GM18520 (cell line): Measurements from ENCODE around the gene CD320.
"Not testable (repeated sequence)": the region's sequence is repeated elsewhere in the genome, so short reads cannot be mapped to it uniquely, and the experiment has no call there.

Experiments
- ATAC-seq: cut with Tn5 transposase; IDR thresholded peaks from one replicate; pipeline ENCODE4 v1.9.1; 2021; ENCODE audit not compliant: unreplicated experiment

Gene CD320

DNA sequence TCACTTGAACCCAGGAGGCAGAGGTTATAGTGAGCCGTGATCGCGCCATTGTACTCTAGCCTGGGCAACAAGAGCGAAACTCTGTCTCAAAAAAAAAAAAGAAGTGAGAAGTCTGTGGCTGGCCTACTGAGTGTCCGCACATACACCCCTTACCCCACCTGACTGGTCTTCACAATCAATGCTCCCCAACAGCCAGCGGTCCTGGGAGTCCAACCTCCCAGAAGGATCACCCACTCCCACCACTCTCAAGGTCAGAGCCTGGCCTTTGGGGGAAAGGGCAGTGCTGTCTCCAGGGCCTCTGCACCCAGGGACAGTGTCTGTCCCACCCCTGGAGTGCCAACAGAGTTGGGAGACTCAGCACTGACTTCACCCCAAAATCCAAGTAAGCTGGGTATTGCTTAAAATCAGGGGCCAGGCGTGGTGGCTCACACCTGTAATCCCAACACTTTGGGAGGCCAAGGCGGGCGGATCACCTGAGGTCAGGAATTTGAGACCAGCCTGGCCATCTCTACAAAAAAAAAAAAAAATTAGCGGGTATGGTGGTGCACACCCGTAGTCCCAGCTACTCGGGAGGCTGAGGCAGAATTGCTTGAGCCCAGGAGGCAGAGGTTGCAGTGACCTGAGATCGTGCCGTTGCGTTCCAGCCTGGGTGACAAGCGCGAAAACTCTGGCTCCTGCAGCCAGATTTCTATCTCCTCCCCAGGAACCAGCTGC lies 2.3 kb upstream of the CD320 start:
- no peak for ATAC-seq

DNA sequence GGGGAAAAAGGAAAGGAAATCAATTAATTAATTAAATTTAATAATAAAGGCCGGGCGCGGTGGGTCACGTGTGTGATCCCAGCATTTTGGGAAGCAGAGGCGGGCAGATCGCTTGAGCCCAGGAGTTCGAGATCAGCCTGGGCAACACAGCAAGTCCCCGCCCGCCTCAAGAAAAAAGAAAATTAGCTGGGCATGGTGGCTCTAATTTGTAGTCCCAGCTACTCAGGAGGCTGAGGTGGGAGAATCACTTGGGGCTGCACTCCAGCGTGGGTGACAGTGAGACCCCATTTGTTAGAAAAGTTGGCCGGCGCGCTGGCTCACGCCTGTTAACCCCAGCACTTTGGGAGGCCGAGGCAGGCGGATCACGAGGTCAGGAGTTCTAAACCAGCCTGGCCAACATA lies 733 bp upstream of the CD320 start:
- no peak for ATAC-seq

DNA sequence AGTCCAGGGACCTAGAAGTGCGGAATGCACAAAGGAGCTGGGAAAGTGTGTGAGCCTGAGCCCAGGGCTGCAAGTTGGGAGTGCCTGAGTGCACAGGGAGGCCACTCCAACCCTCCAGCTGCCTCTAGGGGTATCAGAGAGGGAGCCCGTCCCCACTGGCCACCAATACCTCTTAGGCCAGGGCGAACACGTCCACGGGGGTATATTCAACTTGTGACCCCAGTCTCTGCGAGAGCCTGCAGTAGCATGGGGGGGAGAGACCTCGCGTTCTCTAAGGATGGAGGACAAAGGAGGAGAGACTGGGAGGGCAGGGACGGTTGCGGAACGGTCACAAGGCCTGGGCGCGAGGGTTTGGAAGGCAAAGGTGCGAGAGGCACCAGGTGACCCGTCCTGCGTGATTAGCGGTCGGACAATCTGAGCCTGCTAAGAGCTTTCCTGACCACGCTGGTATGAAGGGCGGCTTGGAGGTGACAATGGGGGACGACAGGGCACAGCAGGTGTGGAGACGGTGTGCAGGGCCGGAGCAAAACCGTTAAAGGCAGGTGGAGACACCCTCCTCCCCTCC lies 676 bp downstream of the CD320 start:
- ATAC-seq = no peak

DNA sequence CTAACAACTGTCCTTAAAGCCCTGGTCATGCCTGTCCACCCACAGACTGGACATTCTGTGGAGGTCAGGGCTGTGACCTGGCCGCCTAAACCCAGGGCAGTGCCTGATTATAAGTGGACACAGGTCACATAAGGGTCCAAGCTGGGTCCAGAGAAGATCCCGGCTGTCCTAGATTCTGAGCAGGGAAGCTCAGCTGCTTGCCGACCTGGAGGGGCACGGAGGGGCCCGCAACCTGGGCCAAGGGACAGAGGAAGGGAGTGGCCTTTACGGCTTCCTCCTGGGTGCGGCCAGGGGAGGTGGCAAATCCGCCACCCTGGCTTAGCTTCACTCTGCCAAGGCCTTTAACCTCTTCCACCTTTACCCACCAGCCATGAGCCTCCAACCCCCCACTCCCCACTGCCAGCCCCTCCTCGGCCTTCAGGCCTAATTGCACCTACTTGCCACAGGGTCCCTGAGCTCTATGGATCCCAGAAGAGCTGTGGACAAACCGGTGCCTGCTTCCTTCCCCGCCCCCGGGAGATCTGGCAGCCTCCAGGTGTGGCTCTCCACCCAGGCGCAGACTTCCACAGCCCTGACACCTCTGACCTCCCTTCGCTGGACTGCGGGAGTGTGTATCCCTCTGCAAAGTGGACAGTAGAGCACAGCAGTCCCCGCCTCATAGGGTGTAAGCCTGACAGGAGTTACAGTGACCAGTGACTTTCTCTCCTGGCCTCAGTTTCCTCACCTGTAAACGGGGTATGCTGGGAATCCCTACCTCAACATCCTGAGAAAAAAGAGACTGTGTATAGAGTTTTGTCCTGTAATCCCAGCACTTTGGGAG lies 1.7 kb downstream of the CD320 start:
- no peak for ATAC-seq

DNA sequence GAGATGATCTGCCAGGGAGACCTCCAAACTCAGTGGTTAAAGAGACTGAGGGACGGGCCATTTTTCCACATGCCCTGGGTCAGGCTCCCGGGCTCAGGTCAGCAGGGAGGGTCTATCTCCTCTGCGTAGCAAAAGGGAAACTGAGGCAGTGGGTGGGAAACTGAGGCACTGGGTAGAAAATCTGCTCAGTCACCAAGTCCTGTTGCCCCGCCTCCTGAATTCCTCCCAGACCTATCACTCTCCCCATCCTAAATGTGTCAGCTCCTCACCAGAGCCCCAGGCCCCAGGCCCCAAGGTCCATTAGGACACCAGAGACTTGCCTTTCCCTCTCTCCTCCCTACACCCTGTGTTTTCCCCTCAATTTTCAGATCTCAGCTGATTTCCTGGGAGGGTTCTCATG lies 2.4 kb downstream of the CD320 start:
- ATAC-seq = no peak

- ATAC-seq = no peak
These were observed 3.1 kb downstream of the CD320 start for GRCh38 chr19:8304841-8305621.

GRCh38 chr19:8302734-8303133 lies 5.4 kb downstream of the CD320 start:
- no peak for ATAC-seq

GRCh38 chr19:8302357-8302691 lies 5.8 kb downstream of the CD320 start:
- ATAC-seq = no peak

GRCh38 chr19:8291337-8291736 lies 16.8 kb downstream of the CD320 start:
- not testable (repeated sequence) for ATAC-seq

DNA sequence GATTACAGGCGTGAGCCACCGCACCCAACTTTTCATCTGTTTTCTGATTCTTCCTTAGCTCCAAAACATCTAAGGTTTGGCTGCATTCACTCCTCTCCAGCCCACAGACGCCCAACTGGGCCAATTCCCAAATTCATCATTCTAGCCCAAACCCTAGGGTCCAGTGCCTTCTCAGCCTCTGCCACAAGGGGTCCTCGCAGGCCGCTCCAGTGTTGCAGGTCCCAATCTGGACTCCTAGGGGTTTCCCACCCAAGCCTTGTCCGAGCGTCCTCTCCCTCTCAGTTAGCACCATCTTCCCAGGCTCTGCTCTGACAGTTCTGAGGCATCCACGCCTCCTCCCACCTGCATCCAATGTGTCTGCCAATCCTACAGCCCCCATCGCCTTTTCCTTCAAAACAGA lies 31.6 kb downstream of the CD320 start:
- ATAC-seq = not testable (repeated sequence)

- no peak for ATAC-seq
These were observed 38.4 kb downstream of the CD320 start for GRCh38 chr19:8269724-8270123.

- no peak for ATAC-seq
These were observed 42.3 kb downstream of the CD320 start for GRCh38 chr19:8265872-8266271.

DNA sequence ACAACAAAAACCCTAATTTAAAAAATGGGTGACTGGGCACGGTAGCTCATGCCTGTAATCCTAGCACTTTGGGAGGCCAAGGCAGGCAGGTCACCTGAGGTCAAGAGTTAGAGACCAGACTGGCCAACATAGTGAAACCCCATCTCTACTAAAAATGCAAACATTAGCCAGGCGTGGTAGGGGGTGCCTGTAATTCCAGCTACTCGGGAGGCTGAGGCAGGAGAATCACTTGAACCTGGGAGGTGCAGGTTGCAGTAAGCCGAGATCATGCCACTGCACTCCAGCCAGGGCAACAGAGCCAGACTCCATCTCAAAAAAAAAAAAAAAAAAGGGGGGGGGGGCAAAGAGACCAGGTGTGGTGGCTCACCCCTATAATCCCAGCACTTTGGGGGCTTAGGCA lies 43.9 kb downstream of the CD320 start:
- not testable (repeated sequence) for ATAC-seq

GRCh38 chr19:8262431-8262830 lies 45.7 kb downstream of the CD320 start:
- ATAC-seq = no peak

DNA sequence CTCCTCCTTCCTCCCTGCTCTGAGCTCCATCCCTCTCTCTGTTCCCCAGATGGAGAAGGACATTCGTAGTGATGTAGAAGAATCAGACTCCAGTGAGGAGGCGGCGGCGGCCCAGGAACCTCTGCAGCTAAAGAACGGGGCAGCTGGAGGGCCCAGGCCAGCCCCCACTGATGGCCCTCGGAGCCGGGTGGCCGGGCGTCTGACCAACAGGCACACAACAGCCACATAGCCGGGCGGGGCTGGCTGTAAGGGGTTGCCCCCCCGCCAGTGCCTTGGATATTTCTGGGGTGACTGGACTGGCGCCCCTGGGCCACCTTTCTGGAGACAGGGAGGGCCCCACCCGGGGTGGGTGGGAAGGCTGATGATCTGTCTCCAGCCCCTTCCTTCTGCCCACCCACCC lies 46.3 kb downstream of the CD320 start:
- ATAC-seq = no peak

DNA sequence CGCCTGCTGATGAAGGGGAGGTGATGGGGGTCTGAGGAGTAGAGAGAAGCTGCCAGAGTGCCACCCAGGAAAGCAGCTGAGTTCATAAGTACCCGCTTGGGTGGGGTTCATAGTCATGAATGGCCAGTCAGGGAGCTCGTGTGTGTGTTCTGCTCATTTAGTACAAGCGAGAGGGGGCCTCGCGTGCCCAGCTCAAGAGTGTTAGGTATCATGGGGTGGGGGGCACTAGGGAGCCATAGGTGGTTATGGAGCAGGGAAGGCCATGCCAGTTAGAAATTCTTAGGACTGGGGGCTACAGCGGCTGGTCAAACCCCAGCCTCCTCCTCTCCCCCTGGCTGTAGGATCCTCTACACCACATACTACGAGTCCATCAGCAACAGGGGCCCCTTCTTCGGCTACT lies 46.8 kb downstream of the CD320 start:
- no peak for ATAC-seq

DNA sequence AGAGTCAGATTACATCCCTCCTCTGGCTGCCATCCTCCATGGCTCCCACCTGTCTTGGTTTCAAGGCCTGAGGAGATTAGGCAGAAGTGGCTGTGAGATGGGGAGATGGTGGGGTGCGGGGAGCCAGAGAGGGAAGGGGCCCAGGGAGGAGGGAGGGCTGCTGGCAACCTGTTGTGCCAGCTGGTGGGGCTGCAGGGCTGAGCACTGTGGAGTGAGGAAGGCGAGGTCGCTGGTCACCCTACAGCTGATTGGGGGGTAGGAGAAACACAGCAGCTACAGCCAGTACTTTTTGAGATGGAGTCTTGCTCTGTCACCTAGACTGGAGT lies 48.3 kb downstream of the CD320 start:
- no peak for ATAC-seq

DNA sequence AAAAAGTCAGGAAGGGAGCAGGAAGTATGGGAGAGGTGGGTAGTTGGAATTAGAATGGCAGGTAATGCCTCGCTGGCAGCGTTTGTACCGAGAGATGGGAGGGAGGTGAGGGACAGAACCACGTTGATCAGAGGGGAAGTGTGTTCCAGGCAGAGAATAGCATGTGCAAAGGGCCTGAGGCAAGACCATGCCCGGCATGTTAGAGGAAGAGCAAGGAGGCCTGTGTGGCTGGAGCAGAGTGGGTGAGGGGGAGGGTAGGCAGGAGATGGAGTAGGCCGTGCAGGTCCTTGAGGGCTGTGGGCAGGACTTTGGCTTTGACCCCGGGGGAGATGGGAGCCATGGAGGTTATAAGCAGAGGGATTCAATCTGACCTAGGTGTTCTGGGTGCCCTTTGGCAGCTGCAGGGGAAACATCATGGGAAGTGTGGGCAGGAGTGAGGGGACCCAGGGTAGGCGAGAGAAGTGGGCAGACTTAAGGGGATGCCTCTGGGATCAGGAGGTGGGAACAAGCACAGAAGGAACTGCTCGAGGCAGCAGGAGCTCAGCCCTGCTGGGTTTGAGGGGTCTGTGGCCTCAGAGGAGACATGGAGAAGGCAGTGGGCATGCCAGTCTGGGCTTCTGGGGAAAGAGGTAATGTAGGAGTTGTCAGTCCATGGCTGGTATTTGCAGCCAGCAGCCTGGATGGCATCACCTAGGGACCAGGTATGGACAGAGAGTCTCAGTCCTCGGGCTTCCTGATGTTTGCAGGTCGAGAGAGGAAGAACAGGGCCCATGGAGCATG lies 48.8 kb downstream of the CD320 start:
- ATAC-seq = no peak

DNA sequence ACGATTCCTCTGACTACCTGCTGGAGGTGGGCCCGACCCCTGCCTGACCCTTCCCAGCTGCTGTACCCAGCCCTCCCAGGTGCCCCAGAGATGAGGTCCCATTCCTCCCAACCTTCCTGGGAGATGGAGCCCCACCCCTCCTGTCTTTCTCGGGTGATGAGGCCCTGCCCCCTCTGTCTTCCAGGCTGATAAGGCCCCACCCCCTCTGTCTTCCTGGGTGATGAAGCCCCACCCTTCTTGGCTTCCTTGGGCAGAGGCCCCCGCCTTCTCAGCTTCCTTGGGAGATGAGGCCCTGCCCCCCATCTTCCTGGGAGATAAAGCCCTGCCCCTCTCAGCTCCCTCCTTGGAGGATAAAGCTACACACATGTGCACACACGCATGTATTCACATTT lies 51.1 kb downstream of the CD320 start:
- ATAC-seq = no peak

DNA sequence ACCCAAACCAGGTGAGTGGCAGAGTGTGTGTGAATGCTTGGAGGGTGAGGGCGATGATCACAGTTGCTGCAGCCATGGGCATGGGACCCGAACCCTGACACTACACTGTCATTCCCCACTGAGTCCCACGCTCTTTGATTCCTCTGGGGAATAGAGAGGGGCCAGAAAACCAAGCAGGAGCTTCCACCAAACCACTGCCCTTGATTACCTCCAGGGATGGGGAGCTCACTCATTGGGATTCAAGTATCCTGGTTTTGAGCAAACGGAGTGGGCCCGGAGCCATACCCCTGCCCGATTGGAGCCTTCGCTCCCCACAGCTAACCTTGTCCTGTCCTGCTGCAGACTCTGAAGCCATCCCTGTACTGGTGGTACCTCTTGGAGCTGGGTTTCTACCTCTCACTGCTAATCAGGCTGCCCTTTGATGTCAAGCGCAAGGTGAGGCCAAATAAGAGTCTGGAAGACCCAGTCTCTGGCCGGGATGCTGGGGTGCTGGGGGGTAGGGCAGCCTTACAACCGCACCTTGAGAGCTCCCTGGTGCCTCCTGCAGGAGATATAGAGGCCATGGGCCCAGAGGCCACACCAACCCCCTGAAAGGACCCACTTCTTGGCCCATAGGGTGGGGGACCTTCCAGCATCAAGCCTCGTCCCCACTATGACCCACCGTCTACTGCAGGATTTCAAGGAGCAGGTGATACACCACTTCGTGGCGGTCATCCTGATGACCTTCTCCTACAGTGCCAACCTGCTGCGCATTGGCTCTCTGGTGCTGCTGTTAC lies 51.7 kb downstream of the CD320 start:
- no peak for ATAC-seq
